Measurements from ENCODE around the gene TET2.

The TET2 gene

DNA sequence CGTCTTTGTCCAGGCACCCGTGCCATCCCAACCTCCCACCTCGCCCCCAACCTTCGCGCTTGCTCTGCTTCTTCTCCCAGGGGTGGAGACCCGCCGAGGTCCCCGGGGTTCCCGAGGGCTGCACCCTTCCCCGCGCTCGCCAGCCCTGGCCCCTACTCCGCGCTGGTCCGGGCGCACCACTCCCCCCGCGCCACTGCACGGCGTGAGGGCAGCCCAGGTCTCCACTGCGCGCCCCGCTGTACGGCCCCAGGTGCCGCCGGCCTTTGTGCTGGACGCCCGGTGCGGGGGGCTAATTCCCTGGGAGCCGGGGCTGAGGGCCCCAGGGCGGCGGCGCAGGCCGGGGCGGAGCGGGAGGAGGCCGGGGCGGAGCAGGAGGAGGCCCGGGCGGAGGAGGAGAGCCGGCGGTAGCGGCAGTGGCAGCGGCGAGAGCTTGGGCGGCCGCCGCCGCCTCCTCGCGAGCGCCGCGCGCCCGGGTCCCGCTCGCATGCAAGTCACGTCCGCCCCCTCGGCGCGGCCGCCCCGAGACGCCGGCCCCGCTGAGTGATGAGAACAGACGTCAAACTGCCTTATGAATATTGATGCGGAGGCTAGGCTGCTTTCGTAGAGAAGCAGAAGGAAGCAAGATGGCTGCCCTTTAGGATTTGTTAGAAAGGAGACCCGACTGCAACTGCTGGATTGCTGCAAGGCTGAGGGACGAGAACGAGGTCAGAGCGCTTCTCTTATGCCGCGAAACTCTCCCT is at the start of gene TET2:
TSS of gene TET2 (plus strand) at position 601 of the 740 bp plus-strand sequence. CDS start 87,067 bp downstream, outside the sequence.
- DNase-seq, result peak; percentile 71

DNA sequence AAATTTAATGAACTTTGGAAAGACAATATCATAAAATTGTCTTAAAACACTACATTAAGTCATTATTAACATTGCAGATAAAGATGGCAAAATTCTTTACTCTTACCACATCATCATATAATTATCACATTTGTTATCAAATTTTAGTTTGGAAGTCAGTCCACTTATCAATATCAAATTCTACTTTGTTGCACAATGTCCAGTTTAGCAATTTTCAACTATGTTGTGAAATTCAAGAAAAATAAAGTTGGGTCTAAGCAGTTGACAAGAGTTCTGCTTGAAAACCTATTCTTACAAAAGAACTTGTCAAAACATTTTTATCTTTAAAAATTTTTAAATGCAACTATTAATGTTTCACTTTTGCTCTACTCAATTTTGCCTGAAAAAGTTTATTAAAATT is 44.7 kb upstream of the TET2 start:
- DNase-seq, result no peak

GRCh38 chr4:105106426-105106825 is 40.2 kb upstream of the TET2 start:
- DNase-seq, result no peak

- DNase-seq, result no peak
Observed at GRCh38 chr4:105107095-105107856, 39.4 kb upstream of the TET2 start.

- DNase-seq, result no peak
Observed at GRCh38 chr4:105108971-105109370, 37.7 kb upstream of the TET2 start.

- DNase-seq, result no peak
Observed at GRCh38 chr4:105112274-105112673, 34.4 kb upstream of the TET2 start.

GRCh38 chr4:105113800-105114199 is 32.9 kb upstream of the TET2 start:
- DNase-seq, result no peak

GRCh38 chr4:105116616-105117319 is 29.9 kb upstream of the TET2 start:
- no peak for DNase-seq

DNA sequence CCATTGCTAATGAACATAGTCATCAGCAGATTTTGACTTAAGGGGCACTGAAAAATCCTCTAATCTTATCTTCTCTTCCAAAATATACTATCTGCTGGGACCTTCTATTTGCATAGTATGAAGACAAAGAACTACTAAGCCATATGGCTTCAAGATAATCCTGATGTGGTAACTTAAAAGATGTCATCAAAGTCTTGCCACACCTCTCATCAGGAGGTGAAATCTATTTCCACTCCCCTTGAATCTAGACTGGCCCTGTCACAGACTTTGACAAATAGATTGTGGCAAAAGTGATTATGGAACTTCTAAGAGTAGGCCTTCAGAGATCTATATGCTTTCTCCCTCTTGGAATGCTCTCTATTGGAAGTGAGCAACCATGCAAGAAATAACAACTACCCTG is 27.3 kb upstream of the TET2 start:
- no peak for DNase-seq

- no peak for DNase-seq
Observed at GRCh38 chr4:105120626-105121025, 26.1 kb upstream of the TET2 start.

DNA sequence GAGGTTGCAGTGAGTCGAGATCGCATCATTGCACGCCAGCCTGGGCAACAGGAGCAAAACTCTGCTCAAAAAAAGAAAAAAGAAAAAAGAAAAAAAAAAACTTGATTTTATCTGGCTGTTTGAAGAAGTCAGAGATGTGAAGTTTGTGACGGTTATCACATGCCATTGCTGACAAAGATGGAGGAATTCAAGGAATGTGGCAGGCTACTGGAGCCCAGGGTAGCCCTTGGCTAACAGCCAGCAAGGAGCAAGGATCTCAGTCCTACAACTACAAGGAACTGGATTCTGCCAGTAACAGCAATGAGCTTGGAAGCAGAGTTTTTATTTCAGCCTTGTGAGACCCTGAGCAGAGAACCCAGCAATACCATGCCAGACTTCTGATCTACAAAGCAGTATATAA is 24.3 kb upstream of the TET2 start:
- no peak for DNase-seq

GRCh38 chr4:105126311-105127169 is 20.1 kb upstream of the TET2 start:
- DNase-seq, result no peak

DNA sequence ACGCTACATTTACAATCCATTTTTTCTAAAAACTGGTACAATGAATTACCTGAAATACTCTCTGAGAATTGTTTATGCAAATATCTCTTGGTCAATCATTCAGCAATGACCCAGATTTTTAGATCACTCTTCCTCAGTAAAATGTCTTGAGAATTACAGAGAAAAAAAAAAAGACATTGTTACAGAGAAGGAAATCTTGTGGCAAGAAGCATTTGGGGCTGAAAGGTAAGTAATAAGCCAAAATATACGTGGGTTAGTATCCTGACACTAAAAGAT is 19.6 kb upstream of the TET2 start:
- no peak for DNase-seq

GRCh38 chr4:105128208-105128607 is 18.5 kb upstream of the TET2 start:
- no peak for DNase-seq

- no peak for DNase-seq
Observed at GRCh38 chr4:105129286-105130040, 17.2 kb upstream of the TET2 start.

- no peak for DNase-seq
Observed at GRCh38 chr4:105130945-105131344, 15.7 kb upstream of the TET2 start.

DNA sequence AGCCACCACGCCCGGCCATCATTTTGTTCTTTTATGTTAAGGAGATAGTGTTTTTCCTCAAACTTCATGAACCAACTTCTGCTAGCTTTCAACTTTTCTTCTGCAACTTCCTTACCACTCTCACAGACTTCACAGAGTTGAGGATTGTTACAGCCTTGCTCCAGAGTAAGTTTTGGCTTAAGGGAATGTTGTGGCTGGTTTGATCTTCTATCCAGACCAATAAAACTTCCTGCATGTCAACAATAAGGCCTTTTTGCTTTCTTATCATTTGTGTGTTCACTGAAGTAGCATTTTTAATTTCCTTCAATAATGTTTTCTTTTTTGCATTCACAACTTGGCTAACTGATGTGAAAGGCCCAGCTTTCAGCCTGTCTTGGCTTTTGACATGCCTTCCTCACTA is 12.7 kb upstream of the TET2 start:
- DNase-seq, result no peak

GRCh38 chr4:105135785-105136184 is 10.9 kb upstream of the TET2 start:
- no peak for DNase-seq

DNA sequence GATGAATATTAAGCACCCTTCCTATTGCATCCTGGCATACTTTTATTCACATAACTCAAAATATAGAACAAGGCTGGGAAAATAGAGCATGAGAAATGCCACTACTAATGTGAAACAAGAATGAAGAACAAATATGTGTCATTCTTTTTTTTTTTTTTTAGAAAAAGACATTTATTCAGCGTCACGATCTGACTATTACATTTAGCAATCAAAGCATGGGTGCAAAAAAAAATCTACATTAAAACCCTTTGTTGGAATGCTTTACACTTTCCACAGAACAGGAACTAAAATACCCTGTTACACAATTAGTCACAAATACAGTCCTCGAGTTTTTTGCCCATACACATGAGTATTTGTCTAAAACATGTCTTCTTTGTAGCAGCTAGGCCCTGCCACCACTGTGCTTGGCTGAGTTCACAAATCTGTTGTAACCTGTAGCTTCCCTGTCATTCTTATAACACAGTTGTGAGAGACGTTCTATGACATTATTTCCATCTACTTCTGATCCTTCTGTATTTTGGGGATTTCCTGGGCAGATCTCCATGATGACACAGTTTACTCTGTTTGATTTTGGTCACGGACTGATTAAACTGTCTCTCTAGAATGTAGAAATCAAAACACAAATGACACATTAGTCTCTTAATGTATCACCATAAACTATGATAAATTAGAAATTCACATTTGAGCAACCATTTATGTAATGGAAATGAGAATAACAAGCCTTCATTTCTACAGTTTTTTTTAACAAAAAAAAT is 9.4 kb upstream of the TET2 start:
- no peak for DNase-seq

- no peak for DNase-seq
Observed at GRCh38 chr4:105139646-105140045, 7.0 kb upstream of the TET2 start.

DNA sequence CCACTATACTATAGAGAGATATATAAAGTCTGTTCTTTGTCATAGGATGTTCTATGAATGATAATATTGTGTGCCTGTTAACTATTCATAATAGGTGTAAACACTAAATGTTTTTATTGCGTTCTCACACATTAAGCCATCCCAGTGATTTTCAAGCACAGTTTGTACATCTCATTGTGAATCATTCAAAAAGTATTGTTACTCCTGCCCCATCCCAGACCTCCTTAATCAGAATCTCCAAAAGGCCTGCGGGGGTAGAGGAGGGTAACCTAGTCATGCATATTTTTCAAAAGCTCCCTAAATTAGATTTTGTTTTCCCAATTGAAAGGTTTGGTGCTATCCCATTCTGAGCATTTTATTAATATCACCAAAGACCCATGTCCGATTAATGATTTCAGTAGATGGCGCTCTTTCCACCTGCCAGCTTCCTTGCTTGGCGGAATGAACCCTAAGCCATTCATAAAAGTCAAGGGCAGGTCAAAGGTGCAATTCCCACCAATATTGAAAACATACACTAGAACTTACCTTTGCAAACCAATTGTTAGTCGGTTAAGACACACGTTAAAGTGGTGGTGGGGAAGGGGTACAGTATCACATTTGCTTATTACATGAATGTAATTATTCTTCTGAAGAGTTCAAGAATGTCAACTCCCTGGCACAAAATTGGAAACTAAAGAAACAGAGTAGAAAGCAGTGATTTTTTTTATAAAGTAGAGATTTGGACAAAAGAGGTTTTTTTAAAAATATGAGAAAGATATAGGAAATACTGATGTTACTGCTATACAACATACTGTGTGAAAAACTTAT is 5.8 kb upstream of the TET2 start:
- no peak for DNase-seq
